ENCODE measurements around the gene NR2E3.

NR2E3 gene

GRCh38 chr15:71812966-71813722 is 2.8 kb downstream of the NR2E3 start:
- no peak overlapping the region for H3K4me3 ChIP-seq (ENCODE audit: low read depth, low read length)
- TF ChIP-seq CTCF (IDR thresholded peaks at IDR 0.05; ENCODE audit: low read depth, low read length, missing control alignments): no peak
- in situ Hi-C loops (cut with HindIII; ENCODE audit: low sequenced_read_pairs): no loop called here
- no peak for DNase-seq (ENCODE audit: low read depth)

GRCh38 chr15:71813723-71814470 is 3.5 kb downstream of the NR2E3 start:
- no peak for TF ChIP-seq CTCF (IDR thresholded peaks at IDR 0.05; ENCODE audit: low read depth, low read length, missing control alignments)
- in situ Hi-C loops (cut with HindIII; ENCODE audit: low sequenced_read_pairs): no loop called here
- DNase-seq (ENCODE audit: low read depth): no peak
- H3K4me3 ChIP-seq (ENCODE audit: low read depth, low read length): no peak overlapping the region

GRCh38 chr15:71815301-71815700 is 4.9 kb downstream of the NR2E3 start:
- H3K4me3 ChIP-seq (ENCODE audit: low read depth, low read length): no peak overlapping the region
- no peak for DNase-seq (ENCODE audit: low read depth)
- in situ Hi-C loops (cut with HindIII; ENCODE audit: low sequenced_read_pairs): no loop called here
- no peak for TF ChIP-seq CTCF (IDR thresholded peaks at IDR 0.05; ENCODE audit: low read depth, low read length, missing control alignments)

DNA sequence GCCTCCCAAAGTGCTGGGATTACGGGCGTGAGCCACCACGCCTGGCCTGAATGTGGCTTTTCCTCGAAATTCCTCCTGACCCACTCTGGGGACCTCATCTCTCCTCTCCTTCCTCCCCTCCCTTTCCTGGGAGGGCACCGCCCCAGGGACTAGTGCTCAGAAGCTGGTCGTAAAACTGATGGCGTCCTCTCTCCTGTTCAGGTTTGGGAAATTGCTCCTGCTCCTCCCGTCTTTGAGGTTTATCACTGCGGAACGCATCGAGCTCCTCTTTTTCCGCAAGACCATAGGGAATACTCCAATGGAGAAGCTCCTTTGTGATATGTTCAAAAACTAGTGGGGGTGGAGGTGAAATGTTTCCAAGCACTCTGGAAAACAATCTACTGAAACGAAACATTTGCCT is 7.0 kb downstream of the NR2E3 start:
- H3K4me3 ChIP-seq (ENCODE audit: low read depth, low read length): no peak overlapping the region
- DNase-seq (ENCODE audit: low read depth): no peak
- in situ Hi-C loops (cut with HindIII; ENCODE audit: low sequenced_read_pairs): no loop called here
- no peak for TF ChIP-seq CTCF (IDR thresholded peaks at IDR 0.05; ENCODE audit: low read depth, low read length, missing control alignments)

DNA sequence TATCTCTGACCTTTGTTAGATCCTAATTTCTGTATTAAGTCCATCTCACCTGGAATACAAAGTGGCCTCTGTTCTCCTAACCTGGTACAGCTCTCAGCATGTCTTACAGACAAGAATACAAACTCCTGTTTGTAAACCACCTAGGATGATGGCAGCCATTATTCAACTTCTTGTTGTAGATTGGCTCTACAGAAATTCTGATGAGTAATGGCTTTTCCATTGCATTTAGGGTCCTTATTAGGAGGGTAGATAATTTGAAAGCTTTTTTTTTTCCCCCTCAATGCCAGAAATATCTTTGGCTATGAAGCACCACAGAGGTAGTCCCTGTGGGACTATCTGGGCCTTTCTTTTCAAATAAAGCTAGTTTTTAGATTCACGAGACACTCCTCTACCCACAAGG is 9.8 kb downstream of the NR2E3 start:
- in situ Hi-C loops (cut with HindIII; ENCODE audit: low sequenced_read_pairs): no loop called here
- no peak overlapping the region for H3K4me3 ChIP-seq (ENCODE audit: low read depth, low read length)
- no peak for DNase-seq (ENCODE audit: low read depth)
- TF ChIP-seq CTCF (IDR thresholded peaks at IDR 0.05; ENCODE audit: low read depth, low read length, missing control alignments): no peak

DNA sequence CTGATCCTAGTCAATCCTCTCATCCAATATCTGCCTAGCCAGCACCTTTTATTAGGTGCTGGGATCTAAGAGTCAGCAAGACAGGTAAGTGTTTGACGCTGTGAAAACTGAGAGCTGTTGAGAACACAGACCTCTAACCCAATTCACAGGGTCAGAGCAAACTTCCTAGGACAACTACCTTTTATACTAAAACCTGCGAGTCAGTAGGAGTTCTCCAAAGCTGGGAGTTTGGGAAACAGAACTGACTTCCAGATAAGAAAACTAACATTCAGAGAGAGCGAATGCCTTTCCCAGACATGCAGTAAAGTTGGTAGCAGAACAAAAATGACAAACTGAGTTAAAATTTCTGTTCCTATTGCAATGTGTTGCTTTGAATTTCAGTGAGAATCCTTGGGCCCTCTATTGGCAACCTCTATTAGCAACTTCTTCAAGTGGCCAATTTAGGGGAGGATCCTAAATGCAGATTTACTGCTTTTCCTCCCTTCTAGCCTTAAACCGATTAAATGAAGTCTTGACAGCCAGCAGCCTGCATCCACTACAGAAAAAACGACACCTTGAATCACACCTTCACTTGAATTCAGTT is 11.3 kb downstream of the NR2E3 start:
- TF ChIP-seq CTCF (IDR thresholded peaks at IDR 0.05; ENCODE audit: low read depth, low read length, missing control alignments): no peak
- in situ Hi-C loops (cut with HindIII; ENCODE audit: low sequenced_read_pairs): no loop called here
- no peak overlapping the region for H3K4me3 ChIP-seq (ENCODE audit: low read depth, low read length)

More for the DNA sequence above, 11.3 kb downstream of the NR2E3 start:
- DNase-seq (ENCODE audit: low read depth): no peak

All from astrocyte of the cerebellum (primary cell).